C4-2B (cell line): ENCODE measurements around the gene AUTS2.

Source experiments
- ZFX ChIP-seq: fragments of 450-650 bp; IDR thresholded peaks from 2 replicates; pipeline ENCODE4 v1.6.1; 2017
- TF ChIP-seq, protein P1 (sequence below): fragments of 450-650 bp; conservative IDR thresholded peaks from 2 replicates; pipeline ENCODE4 v1.5.1; 2017; ENCODE audit warnings: mild to moderate bottlenecking

DNA sequence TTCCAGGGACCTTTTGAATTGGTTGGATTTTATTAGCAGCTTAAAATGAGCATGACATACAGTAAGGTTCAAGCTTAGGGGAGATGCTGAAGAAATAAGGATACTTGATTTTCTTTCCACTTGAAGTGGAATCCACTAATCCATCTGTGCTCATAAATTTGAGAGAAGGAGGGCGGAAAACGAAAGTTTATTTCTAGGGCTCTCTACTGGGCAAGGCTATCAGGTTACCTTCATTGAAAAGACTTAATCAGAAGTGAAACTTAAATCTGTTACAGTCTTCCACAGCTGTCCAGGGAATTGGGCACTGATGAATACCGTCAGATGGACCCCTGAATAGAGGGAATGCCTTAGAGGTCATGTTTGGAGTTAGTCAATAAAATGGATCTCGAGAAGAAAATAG is 21.8 kb downstream of the AUTS2 start:
- TF ChIP-seq, protein P1, sequence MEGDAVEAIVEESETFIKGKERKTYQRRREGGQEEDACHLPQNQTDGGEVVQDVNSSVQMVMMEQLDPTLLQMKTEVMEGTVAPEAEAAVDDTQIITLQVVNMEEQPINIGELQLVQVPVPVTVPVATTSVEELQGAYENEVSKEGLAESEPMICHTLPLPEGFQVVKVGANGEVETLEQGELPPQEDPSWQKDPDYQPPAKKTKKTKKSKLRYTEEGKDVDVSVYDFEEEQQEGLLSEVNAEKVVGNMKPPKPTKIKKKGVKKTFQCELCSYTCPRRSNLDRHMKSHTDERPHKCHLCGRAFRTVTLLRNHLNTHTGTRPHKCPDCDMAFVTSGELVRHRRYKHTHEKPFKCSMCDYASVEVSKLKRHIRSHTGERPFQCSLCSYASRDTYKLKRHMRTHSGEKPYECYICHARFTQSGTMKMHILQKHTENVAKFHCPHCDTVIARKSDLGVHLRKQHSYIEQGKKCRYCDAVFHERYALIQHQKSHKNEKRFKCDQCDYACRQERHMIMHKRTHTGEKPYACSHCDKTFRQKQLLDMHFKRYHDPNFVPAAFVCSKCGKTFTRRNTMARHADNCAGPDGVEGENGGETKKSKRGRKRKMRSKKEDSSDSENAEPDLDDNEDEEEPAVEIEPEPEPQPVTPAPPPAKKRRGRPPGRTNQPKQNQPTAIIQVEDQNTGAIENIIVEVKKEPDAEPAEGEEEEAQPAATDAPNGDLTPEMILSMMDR: no peak
- no peak for TF ChIP-seq ZFX
